ENCODE data around the gene HNRNPU. TPM values are rescaled to one million over a fixed set of nuclear protein-coding genes. Genes with fewer than 3 reads are reported as not detected.

Gene HNRNPU
- total and polyA plus RNA-seq, 2 experiments from 2014 or later: 166 to 226 TPM

DNA sequence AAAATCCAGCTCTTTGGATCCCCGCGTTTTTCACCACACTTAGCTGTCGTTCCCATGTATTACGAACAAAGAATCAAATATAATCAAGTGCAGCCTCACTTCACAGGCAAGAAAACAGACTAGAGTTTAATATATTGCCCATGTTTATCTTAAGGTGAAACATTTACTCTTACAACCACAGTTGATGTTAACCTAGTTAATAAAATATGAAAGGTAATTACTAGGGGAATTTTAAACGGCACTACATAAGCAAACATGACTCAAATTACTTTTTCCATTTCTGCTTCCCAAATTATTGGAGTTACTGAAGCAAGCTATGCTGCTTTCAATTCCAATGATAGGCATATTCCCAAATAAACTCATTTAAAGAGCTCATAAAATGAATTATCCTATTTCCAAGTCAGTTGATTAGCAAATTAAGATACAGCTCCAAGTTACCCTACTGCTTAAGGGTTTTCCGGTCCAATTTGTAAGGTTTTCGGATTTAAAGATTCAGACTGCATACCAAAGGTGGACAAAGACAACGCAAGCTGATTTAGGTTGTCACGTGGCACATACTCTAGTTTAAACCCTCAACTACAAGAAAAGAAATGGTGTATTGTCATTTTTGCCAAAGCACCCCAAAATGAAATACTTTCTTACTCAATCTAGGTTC is 22.9 kb downstream of the HNRNPU start:
- Histone ChIP-seq H2AFZ (no peak overlapping the region), H3K9ac (no peak overlapping the region), H3K36me3 (ENCODE audit: low read depth) (peaks cover 64% of the 10 kb centered on the region), H3K9me3 (ENCODE audit: low read depth) (no peaks in the 10 kb centered on the region), H3K4me1 (ENCODE audit: insufficient read depth) (peaks cover 31% of the 10 kb centered on the region), H3K4me2 (ENCODE audit: unreplicated experiment) (no peak overlapping the region), H4K20me1 (ENCODE audit: insufficient read depth) (no peaks in the 10 kb centered on the region), H3K79me2 (ENCODE audit: insufficient read depth) (peaks cover 100% of the 10 kb centered on the region), H3K27ac (0 out of 2 replicates have a peak overlapping the region, but pooled peaks have one; percentile 1), H3K4me3 (no peak overlapping the region), H3K9me2 (ENCODE audit: insufficient read depth) (no peaks in the 10 kb centered on the region), H3F3A (ENCODE audit: insufficient read depth) (peaks cover 96% of the 10 kb centered on the region), H3K27me3 (replicated peaks; ENCODE audit: insufficient read depth) (no peaks in the 10 kb centered on the region)
- no peak for DNase-seq
- TF ChIP-seq EZH2phosphoT487 (IDR thresholded peaks at IDR 0.05; ENCODE audit: insufficient read depth, low read depth): no peak
- no peak for TF ChIP-seq EZH2 (IDR thresholded peaks at IDR 0.05; ENCODE audit: insufficient read depth, poor library complexity, severe bottlenecking)
- WGBS, 2 experiments (ENCODE audit: low coverage in 1 of 2, low lambda C conversion rate in 2 of 2, missing lambda C conversion rate in 2 of 2): 82 to 86% methylated on average over 9 of the region's 9 CpGs
- in situ Hi-C loops (cut with MboI): no loop called here

DNA sequence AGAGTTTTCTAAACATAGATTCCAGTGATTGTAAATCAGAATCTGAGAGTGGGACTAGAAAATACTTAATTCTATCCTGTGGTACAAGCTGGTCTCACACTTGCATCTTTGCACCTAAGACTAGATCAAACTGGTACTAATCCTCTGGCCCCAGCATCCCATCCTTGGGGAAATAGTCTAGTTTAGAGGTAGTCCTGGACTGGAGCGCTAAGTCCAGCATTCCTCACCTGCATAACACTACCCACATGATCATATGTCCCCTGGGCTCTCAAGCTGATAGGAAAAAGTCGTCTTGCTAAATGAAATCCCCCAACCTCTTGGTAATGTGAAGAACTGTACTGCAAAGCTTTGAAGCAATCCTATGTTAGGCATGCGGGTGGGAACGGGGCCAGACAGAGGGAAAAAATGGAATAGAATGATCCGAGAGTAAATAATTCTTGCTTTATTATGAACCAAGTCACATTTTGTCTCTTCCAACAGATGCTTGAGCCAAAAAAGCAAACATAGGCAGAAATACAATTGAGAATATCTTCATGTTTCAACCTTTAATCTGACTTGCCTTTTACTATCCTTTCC is 24.0 kb downstream of the HNRNPU start:
- Histone ChIP-seq H4K20me1 (ENCODE audit: insufficient read depth) (no peaks in the 10 kb centered on the region), H3K9ac (no peak overlapping the region), H3K4me3 (no peak overlapping the region), H3K4me2 (ENCODE audit: unreplicated experiment) (no peak overlapping the region), H3K9me3 (ENCODE audit: low read depth) (no peaks in the 10 kb centered on the region), H3K27me3 (replicated peaks; ENCODE audit: insufficient read depth) (no peaks in the 10 kb centered on the region), H3K9me2 (ENCODE audit: insufficient read depth) (no peaks in the 10 kb centered on the region), H3K79me2 (ENCODE audit: insufficient read depth) (peaks cover 95% of the 10 kb centered on the region), H2AFZ (no peak overlapping the region), H3F3A (ENCODE audit: insufficient read depth) (peaks cover 93% of the 10 kb centered on the region), H3K36me3 (ENCODE audit: low read depth) (peaks cover 57% of the 10 kb centered on the region), H3K27ac (0 out of 2 replicates have a peak overlapping the region, but pooled peaks have one; percentile 1), H3K4me1 (ENCODE audit: insufficient read depth) (peaks cover 31% of the 10 kb centered on the region)
- TF ChIP-seq EZH2 (IDR thresholded peaks at IDR 0.05; ENCODE audit: insufficient read depth, poor library complexity, severe bottlenecking) (no peak), EZH2phosphoT487 (IDR thresholded peaks at IDR 0.05; ENCODE audit: insufficient read depth, low read depth) (no peak)
- in situ Hi-C loops (cut with MboI): no loop called here
- 63 to 65% methylated on average over 5 of the region's 5 CpGs for WGBS, 2 experiments (ENCODE audit: low coverage in 1 of 2, low lambda C conversion rate in 2 of 2, missing lambda C conversion rate in 2 of 2)
- DNase-seq: no peak

DNA sequence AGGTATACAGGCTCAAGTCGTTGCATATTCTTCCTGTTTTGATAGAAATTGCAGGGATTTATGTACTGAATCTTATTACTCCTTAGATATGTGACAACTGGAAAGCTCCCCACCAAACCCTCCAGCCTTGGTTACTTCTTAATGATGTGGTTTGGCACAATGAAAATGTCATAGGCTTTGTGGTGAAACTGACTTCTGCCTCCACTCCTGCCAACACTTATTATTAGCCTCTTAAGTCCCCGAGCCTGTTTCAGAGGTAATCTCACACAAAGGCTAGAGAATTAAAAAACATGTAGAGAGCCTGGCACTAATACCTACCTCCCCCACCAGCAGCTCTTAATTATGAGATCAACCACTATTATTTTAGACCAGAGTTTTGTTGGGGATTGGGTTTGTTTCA is 24.7 kb downstream of the HNRNPU start:
- 48 to 58% methylated on average over 2 of the region's 2 CpGs for WGBS, 2 experiments (ENCODE audit: low coverage in 1 of 2, low lambda C conversion rate in 2 of 2, missing lambda C conversion rate in 2 of 2)
- Histone ChIP-seq H3K4me3 (no peak overlapping the region), H3K9me2 (ENCODE audit: insufficient read depth) (no peaks in the 10 kb centered on the region), H3K4me1 (ENCODE audit: insufficient read depth) (peaks cover 31% of the 10 kb centered on the region), H4K20me1 (ENCODE audit: insufficient read depth) (no peaks in the 10 kb centered on the region), H3K9ac (no peak overlapping the region), H3K27me3 (replicated peaks; ENCODE audit: insufficient read depth) (no peaks in the 10 kb centered on the region), H3K79me2 (ENCODE audit: insufficient read depth) (peaks cover 89% of the 10 kb centered on the region), H3F3A (ENCODE audit: insufficient read depth) (peaks cover 89% of the 10 kb centered on the region), H3K36me3 (ENCODE audit: low read depth) (peaks cover 51% of the 10 kb centered on the region), H2AFZ (no peak overlapping the region), H3K4me2 (ENCODE audit: unreplicated experiment) (no peak overlapping the region), H3K9me3 (ENCODE audit: low read depth) (no peaks in the 10 kb centered on the region), H3K27ac (peak overlapping the region; percentile 1; the same call in 1 of the 2 replicates)
- in situ Hi-C loops (cut with MboI): no loop called here
- no peak for DNase-seq
- no peak for TF ChIP-seq EZH2phosphoT487 (IDR thresholded peaks at IDR 0.05; ENCODE audit: insufficient read depth, low read depth)
- no peak for TF ChIP-seq EZH2 (IDR thresholded peaks at IDR 0.05; ENCODE audit: insufficient read depth, poor library complexity, severe bottlenecking)

DNA sequence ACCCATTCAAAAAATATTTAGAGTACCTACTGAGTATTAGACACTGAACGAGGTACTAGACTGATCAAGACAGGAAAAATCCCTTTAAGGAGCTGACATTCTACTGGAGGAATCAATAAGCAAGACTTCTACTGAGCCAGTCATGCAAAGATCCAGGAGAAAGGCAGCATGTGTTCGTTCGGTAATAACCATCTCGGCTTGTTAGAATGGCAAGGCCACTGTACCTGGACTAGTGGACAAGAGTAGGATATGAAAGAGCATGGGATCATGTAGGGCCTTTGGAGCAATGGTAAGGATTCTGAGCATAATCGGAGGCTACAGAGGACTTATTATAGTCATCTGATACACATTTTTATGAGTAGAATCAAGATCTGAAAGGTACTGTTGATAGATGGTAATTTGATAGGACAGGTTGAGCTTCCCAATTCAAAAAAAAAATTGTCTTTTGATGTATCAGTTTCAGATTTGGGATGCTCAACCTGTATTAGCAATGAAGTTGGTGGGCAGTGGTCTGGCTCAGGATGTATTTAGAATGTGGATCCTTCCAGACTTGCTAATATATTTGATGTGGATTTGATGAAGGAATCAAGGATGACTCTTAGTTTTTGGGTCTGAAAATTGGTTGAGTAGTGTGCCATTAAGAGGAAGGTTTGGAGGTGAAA is 26.6 kb downstream of the HNRNPU start:
- H3F3A ChIP-seq (ENCODE audit: insufficient read depth): peaks cover 84% of the 10 kb centered on the region
- peak overlapping the region; percentile 99 for H3K4me2 ChIP-seq (ENCODE audit: unreplicated experiment)
- peak overlapping the region; percentile 99 for H3K27ac ChIP-seq
- H3K79me2 ChIP-seq (ENCODE audit: insufficient read depth): peaks cover 70% of the 10 kb centered on the region
- WGBS, 2 experiments (ENCODE audit: low coverage in 1 of 2, low lambda C conversion rate in 2 of 2, missing lambda C conversion rate in 2 of 2): 82 to 86% methylated on average over 5 of the region's 5 CpGs
- H3K36me3 ChIP-seq (ENCODE audit: low read depth): peaks cover 31% of the 10 kb centered on the region
- in situ Hi-C loops (cut with MboI): no loop called here
- H3K4me1 ChIP-seq (ENCODE audit: insufficient read depth): peaks cover 25% of the 10 kb centered on the region
- no peak for TF ChIP-seq EZH2phosphoT487 (IDR thresholded peaks at IDR 0.05; ENCODE audit: insufficient read depth, low read depth)
- no peak for TF ChIP-seq EZH2 (IDR thresholded peaks at IDR 0.05; ENCODE audit: insufficient read depth, poor library complexity, severe bottlenecking)
- H3K27me3 ChIP-seq (replicated peaks; ENCODE audit: insufficient read depth): no peaks in the 10 kb centered on the region
- no peaks in the 10 kb centered on the region for H3K9me3 ChIP-seq (ENCODE audit: low read depth)
- H3K9me2 ChIP-seq (ENCODE audit: insufficient read depth): no peaks in the 10 kb centered on the region
- H2AFZ ChIP-seq: no peak overlapping the region
- peak overlapping the region; percentile 98; the same call in 1 of the 2 replicates for H3K9ac ChIP-seq
- peak overlapping the region; percentile 95 for H3K4me3 ChIP-seq
- no peaks in the 10 kb centered on the region for H4K20me1 ChIP-seq (ENCODE audit: insufficient read depth)
- DNase-seq: no peak

All from GM23248 (cell line).